Activated T-helper 1 cell treated with anti-CD3 and anti-CD28 coated beads, Interleukin-12 subunit alpha, Interleukin-12 subunit beta, Interleukin-2, Interleukin-4 antibody, amounts not matched to agents 30 ng/mL and 10 ng/mL and 1 ng/mL, durations not matched to agents 14 hours and 24 hours and 36 hours (primary cell): ENCODE data around the gene OR2G6. TPM values are rescaled to one million over a fixed set of nuclear protein-coding genes. Genes with fewer than 3 reads are reported as not detected.
"Not testable (repeated sequence)": the region's sequence is repeated elsewhere in the genome, so short reads cannot be mapped to it uniquely, and the experiment has no call there.

Experiments
- DNase-seq: peaks from one replicate; pipeline ENCODE4 v3.0.0; 2021; ENCODE audit warnings: low spot score
- H3K27ac Mint-ChIP-seq: one replicate; pipeline ENCODE4 v1.8.0; 2021; ENCODE audit warnings: mild to moderate bottlenecking, mixed read lengths
- H3K27me3 Mint-ChIP-seq: one replicate; pipeline ENCODE4 v1.8.0; 2022; ENCODE audit warnings: mild to moderate bottlenecking, moderate library complexity, mixed read lengths; ENCODE audit not compliant: insufficient read depth
- H3K36me3 Mint-ChIP-seq: one replicate; pipeline ENCODE4 v1.8.0; 2021; ENCODE audit warnings: low read depth, mixed read lengths
- H3K4me1 Mint-ChIP-seq: one replicate; pipeline ENCODE4 v1.8.0; 2021; ENCODE audit warnings: low read depth, mixed read lengths
- H3K4me3 Mint-ChIP-seq: one replicate; pipeline ENCODE4 v1.8.0; 2021; ENCODE audit warnings: mild to moderate bottlenecking, moderate library complexity, mixed read lengths
- H3K9me3 Mint-ChIP-seq: one replicate; pipeline ENCODE4 v1.8.0; 2021; ENCODE audit warnings: mixed read lengths
- intact Hi-C: fragments of 100-400 bp; cut with micrococcal nuclease; formaldehyde crosslinking; loops from one replicate; pipeline ENCODE4 v1.15.1; 2024
- total RNA-seq: library from RNA; stranded (reverse); gene quantifications from 2 replicates; pipeline ENCODE4 v1.2.3, GENCODE V29; 2022

The OR2G6 gene
- total RNA-seq, 1 donor from 2014 or later: not detected

GRCh38 chr1:248547383-248547782, 39.5 kb downstream of the OR2G6 start:
- H3K4me1 Mint-ChIP-seq, DNase-seq, H3K36me3 Mint-ChIP-seq, H3K4me3 Mint-ChIP-seq, intact Hi-C loops, H3K9me3 Mint-ChIP-seq, H3K27me3 Mint-ChIP-seq, H3K27ac Mint-ChIP-seq: not testable (repeated sequence)

GRCh38 chr1:248551027-248551426, 43.2 kb downstream of the OR2G6 start:
- H3K27ac Mint-ChIP-seq, H3K27me3 Mint-ChIP-seq, H3K4me1 Mint-ChIP-seq, H3K36me3 Mint-ChIP-seq, DNase-seq, intact Hi-C loops, H3K9me3 Mint-ChIP-seq, H3K4me3 Mint-ChIP-seq: not testable (repeated sequence)

GRCh38 chr1:248562672-248563071, 54.8 kb downstream of the OR2G6 start, which contains the start of gene OR2T29:
TSS of gene OR2T29 (minus strand) at chr1:248562772. CDS start at chr1:248559491, 3,281 bp downstream.
- H3K27me3 Mint-ChIP-seq, H3K9me3 Mint-ChIP-seq, H3K27ac Mint-ChIP-seq, H3K4me1 Mint-ChIP-seq, intact Hi-C loops, H3K36me3 Mint-ChIP-seq, DNase-seq, H3K4me3 Mint-ChIP-seq: not testable (repeated sequence)

GRCh38 chr1:248565530-248566373, 57.9 kb downstream of the OR2G6 start:
- intact Hi-C loops, H3K36me3 Mint-ChIP-seq, H3K27me3 Mint-ChIP-seq: not testable (repeated sequence)

GRCh38 chr1:248569049-248569448, 61.2 kb downstream of the OR2G6 start:
- H3K27ac Mint-ChIP-seq, H3K36me3 Mint-ChIP-seq, DNase-seq, H3K4me3 Mint-ChIP-seq, intact Hi-C loops, H3K27me3 Mint-ChIP-seq, H3K9me3 Mint-ChIP-seq, H3K4me1 Mint-ChIP-seq: not testable (repeated sequence)

More at GRCh38 chr1:248565530-248566373, 57.9 kb downstream of the OR2G6 start:
- H3K4me3 Mint-ChIP-seq: peak overlapping the region; percentile 90
- H3K27ac Mint-ChIP-seq: peak overlapping the region; percentile 94
- not testable (repeated sequence) for H3K9me3 Mint-ChIP-seq, H3K4me1 Mint-ChIP-seq
- DNase-seq: peak; percentile 12

- intact Hi-C loops: loop anchor here (5.0 kb wide), 1 partner anchor 99 kb away; the partner anchor contains the start of gene OR2T3
- not testable (repeated sequence) for DNase-seq, H3K27me3 Mint-ChIP-seq, H3K4me1 Mint-ChIP-seq, H3K4me3 Mint-ChIP-seq, H3K36me3 Mint-ChIP-seq, H3K9me3 Mint-ChIP-seq, H3K27ac Mint-ChIP-seq
Observed at GRCh38 chr1:248570811-248571210, 62.9 kb downstream of the OR2G6 start.

- H3K4me3 Mint-ChIP-seq, H3K27me3 Mint-ChIP-seq, H3K9me3 Mint-ChIP-seq, H3K4me1 Mint-ChIP-seq, DNase-seq, H3K36me3 Mint-ChIP-seq, H3K27ac Mint-ChIP-seq: not testable (repeated sequence)
- intact Hi-C loops: loop anchor here (5.0 kb wide), 1 partner anchor 100 kb away; the partner anchor contains the start of gene OR2T3
Observed at GRCh38 chr1:248572049-248572448, 64.2 kb downstream of the OR2G6 start.

- H3K36me3 Mint-ChIP-seq, H3K4me1 Mint-ChIP-seq, H3K9me3 Mint-ChIP-seq, H3K4me3 Mint-ChIP-seq, H3K27me3 Mint-ChIP-seq, DNase-seq, H3K27ac Mint-ChIP-seq: not testable (repeated sequence)
- intact Hi-C loops: loop anchor here (5.0 kb wide), 1 partner anchor 102 kb away; the partner anchor contains the start of gene OR2T3
Observed at GRCh38 chr1:248573856-248574255, 66.0 kb downstream of the OR2G6 start.

- not testable (repeated sequence) for H3K9me3 Mint-ChIP-seq, H3K27me3 Mint-ChIP-seq, H3K4me1 Mint-ChIP-seq, DNase-seq, H3K4me3 Mint-ChIP-seq, H3K36me3 Mint-ChIP-seq, H3K27ac Mint-ChIP-seq
- intact Hi-C loops: loop anchor here (5.0 kb wide), 1 partner anchor 102 kb away; the partner anchor contains the start of gene OR2T3
Observed at GRCh38 chr1:248574657-248575056, 66.8 kb downstream of the OR2G6 start, which contains the start of gene OR2T34. TSS of gene OR2T34 (minus strand) at chr1:248574757. CDS start at chr1:248574757, 0 bp downstream.

- Mint-ChIP-seq H3K36me3 (no peaks in the 10 kb centered on the region), H3K9me3 (no peaks in the 10 kb centered on the region), H3K27ac (no peak overlapping the region), H3K4me1 (peaks cover 7% of the 10 kb centered on the region), H3K27me3 (no peaks in the 10 kb centered on the region), H3K4me3 (no peak overlapping the region)
- no peak for DNase-seq
- intact Hi-C loops: no loop called here
Observed at GRCh38 chr1:248576260-248576980, 68.5 kb downstream of the OR2G6 start.

Other genes starting within 250 kb of the OR2G6 start
- not detected in 2 replicates for gene OR2T33, start 230.1 kb upstream of the OR2G6 start, total RNA-seq
- gene OR2T12, start 204.6 kb upstream of the OR2G6 start, total RNA-seq: not detected in 2 replicates
- gene OR2M7, start 183.5 kb upstream of the OR2G6 start, total RNA-seq: not detected in 2 replicates
- not detected in 2 replicates for gene OR14C36, start 159.3 kb upstream of the OR2G6 start, total RNA-seq
- gene OR2T4, start 146.4 kb upstream of the OR2G6 start, total RNA-seq: not detected in 2 replicates
- gene OR2T6, start 132.3 kb upstream of the OR2G6 start, total RNA-seq: not detected in 2 replicates
- not detected in 2 replicates for gene OR2T1, start 105.0 kb upstream of the OR2G6 start, total RNA-seq
- gene OR2T2, start 62.4 kb upstream of the OR2G6 start, total RNA-seq: not detected in 2 replicates
- gene OR2T3, start 34.7 kb upstream of the OR2G6 start, total RNA-seq: not detected in 2 replicates
- gene OR2T5, start 19.5 kb upstream of the OR2G6 start, total RNA-seq: not detected in 2 replicates
- gene OR2T29, start 54.7 kb downstream of the OR2G6 start, total RNA-seq: not detected in 2 replicates
- not detected in 2 replicates for gene OR2T34, start 66.7 kb downstream of the OR2G6 start, total RNA-seq
- not detected in 2 replicates for gene OR2T10, start 89.6 kb downstream of the OR2G6 start, total RNA-seq
- not detected in 2 replicates for gene OR2T11, start 127.0 kb downstream of the OR2G6 start, total RNA-seq
- gene OR2T35, start 137.2 kb downstream of the OR2G6 start, total RNA-seq: not detected in 2 replicates
- not detected in 2 replicates for gene OR2T27, start 147.5 kb downstream of the OR2G6 start, total RNA-seq
- gene OR14I1, start 194.7 kb downstream of the OR2G6 start, total RNA-seq: not detected in 2 replicates
- not detected in 2 replicates for gene LYPD8, start 247.7 kb downstream of the OR2G6 start, total RNA-seq